Chondrocyte (in vitro differentiated cells): Measurements from ENCODE around the gene ASTN2. TPM values are rescaled to one million over a fixed set of nuclear protein-coding genes. Genes with fewer than 3 reads are reported as not detected.
A peak's percentile ranks its signal among the peaks of the same experiment; 100 is the strongest.

ENCODE experiments used
- DNase-seq: peaks from one replicate; pipeline ENCODE4 v3.0.0; 2021; ENCODE audit warnings: mixed read lengths, low spot score
- H3K27ac Mint-ChIP-seq: one replicate; pipeline ENCODE4 v1.8.0; 2021; ENCODE audit warnings: mild to moderate bottlenecking, moderate library complexity, mixed read lengths; ENCODE audit not compliant: unreplicated experiment
- H3K27me3 Mint-ChIP-seq: 2 replicates; pipeline ENCODE4 v1.8.0; 2021; ENCODE audit warnings: low read depth, mixed read lengths
- H3K36me3 Mint-ChIP-seq: 2 replicates; pipeline ENCODE4 v1.8.0; 2021; ENCODE audit warnings: low read depth, mixed read lengths
- H3K4me1 Mint-ChIP-seq: 2 replicates; pipeline ENCODE4 v1.8.0; 2021; ENCODE audit warnings: low read depth, mild to moderate bottlenecking, mixed read lengths
- H3K4me3 Mint-ChIP-seq: one replicate; pipeline ENCODE4 v1.8.0; 2021; ENCODE audit warnings: mild to moderate bottlenecking, moderate library complexity, mixed read lengths; ENCODE audit not compliant: unreplicated experiment
- H3K9me3 Mint-ChIP-seq: 2 replicates; pipeline ENCODE4 v1.8.0; 2021; ENCODE audit warnings: low read depth, mixed read lengths
- total RNA-seq: library from RNA; stranded (reverse); gene quantifications from 3 replicates; pipeline ENCODE4 v1.2.1, GENCODE V29; 2021
- TF ChIP-seq, protein P1 (sequence below): fragments of 200-600 bp; sonication (generic); IDR thresholded peaks from 2 replicates; pipeline ENCODE4 v1.5.0; 2021; ENCODE audit warnings: antibody characterized with exemption, mild to moderate bottlenecking, moderate library complexity

ASTN2 gene
- total RNA-seq, 1 donor from 2014 or later = 3.6 TPM

DNA sequence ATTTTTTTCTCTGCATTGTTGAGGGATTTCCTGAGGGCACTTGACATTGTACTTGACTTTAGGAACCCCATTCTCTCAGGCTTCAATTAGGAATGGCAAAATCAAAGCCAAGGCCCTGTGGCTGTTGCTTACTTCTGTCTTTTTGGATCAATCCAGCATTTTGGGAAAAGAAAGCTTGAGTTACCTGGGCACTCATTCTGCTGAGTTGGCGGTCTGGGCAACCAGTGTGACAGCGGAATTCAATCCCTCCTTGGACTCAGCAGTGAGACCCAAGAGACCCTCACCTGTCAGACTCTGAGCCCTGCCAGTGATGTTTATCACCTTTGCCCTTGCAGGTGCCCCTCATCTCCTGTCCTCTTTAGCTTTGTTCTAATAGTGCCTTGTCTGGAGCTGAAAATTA is 1036.0 kb downstream of the ASTN2 start:
- DNase-seq = no peak
- no peaks in the 10 kb centered on the region for H3K9me3 Mint-ChIP-seq
- no peak overlapping the region for H3K4me3 Mint-ChIP-seq
- H3K4me1 Mint-ChIP-seq = peaks cover 70% of the 10 kb centered on the region
- H3K27ac Mint-ChIP-seq = no peak overlapping the region
- TF ChIP-seq, protein P1, sequence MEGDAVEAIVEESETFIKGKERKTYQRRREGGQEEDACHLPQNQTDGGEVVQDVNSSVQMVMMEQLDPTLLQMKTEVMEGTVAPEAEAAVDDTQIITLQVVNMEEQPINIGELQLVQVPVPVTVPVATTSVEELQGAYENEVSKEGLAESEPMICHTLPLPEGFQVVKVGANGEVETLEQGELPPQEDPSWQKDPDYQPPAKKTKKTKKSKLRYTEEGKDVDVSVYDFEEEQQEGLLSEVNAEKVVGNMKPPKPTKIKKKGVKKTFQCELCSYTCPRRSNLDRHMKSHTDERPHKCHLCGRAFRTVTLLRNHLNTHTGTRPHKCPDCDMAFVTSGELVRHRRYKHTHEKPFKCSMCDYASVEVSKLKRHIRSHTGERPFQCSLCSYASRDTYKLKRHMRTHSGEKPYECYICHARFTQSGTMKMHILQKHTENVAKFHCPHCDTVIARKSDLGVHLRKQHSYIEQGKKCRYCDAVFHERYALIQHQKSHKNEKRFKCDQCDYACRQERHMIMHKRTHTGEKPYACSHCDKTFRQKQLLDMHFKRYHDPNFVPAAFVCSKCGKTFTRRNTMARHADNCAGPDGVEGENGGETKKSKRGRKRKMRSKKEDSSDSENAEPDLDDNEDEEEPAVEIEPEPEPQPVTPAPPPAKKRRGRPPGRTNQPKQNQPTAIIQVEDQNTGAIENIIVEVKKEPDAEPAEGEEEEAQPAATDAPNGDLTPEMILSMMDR = no peak
- H3K36me3 Mint-ChIP-seq = peaks cover 49% of the 10 kb centered on the region
- no peaks in the 10 kb centered on the region for H3K27me3 Mint-ChIP-seq

DNA sequence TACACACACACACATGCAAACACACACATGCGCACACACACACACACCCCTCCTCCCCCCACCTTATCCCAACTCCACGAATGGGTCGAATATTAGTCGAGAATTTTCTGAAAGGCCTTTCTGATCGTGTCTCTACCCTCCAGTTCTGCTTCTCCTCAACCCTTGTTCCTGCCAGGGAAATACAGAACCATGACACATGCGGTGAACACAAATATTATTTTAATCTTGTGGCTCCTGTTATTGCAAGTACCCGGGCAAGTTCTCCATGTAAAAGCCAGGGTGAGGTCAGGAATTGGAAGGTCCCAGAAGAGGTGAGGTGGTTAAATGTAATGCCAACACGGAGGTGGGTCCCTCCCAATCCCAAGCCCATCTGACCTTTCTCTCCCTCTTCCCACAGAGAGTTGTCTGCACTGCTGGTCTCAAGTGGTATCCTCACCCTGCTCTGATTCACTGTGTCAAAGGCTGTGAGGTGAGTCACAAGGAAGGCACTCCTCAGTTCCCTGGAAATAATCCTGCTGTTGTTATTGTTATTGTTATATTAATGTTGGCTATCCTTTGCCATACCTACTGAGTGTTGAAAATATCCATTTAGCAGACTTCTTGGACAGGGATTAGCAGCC is 1037.6 kb downstream of the ASTN2 start:
- TF ChIP-seq, protein P1 = no peak
- Mint-ChIP-seq H3K4me1 (peaks cover 55% of the 10 kb centered on the region), H3K4me3 (no peak overlapping the region), H3K27me3 (no peaks in the 10 kb centered on the region), H3K9me3 (no peaks in the 10 kb centered on the region), H3K27ac (peak overlapping the region; percentile 85), H3K36me3 (peaks cover 44% of the 10 kb centered on the region)
- DNase-seq = no peak
